Activated CD4-positive, CD25-positive, alpha-beta regulatory T cell treated with anti-CD3 and anti-CD28 coated beads, Interleukin-2, amount 50 U/mL, for 72 hours (primary cell): Measurements from ENCODE around the gene HEG1.

Experiments
- DNase-seq: peaks from one replicate; pipeline ENCODE4 v3.0.0; 2021

The HEG1 gene

GRCh38 chr3:124939661-124940060, 116.1 kb downstream of the HEG1 start:
- no peak for DNase-seq

GRCh38 chr3:124938896-124939295, 116.9 kb downstream of the HEG1 start:
- no peak for DNase-seq

GRCh38 chr3:124937049-124937448, 118.7 kb downstream of the HEG1 start:
- DNase-seq = no peak

- DNase-seq = no peak
These were observed 119.8 kb downstream of the HEG1 start for GRCh38 chr3:124935794-124936542.

GRCh38 chr3:124935264-124935663, 120.5 kb downstream of the HEG1 start:
- DNase-seq = no peak

- no peak for DNase-seq
These were observed 121.2 kb downstream of the HEG1 start, which contains the start of gene MUC13 for GRCh38 chr3:124934577-124934976. Gene MUC13, minus strand, starts transcription at chr3:124934751. Its CDS starts 39 bp downstream, at chr3:124934712.

- peak; percentile 59 for DNase-seq
These were observed 127.2 kb downstream of the HEG1 start for GRCh38 chr3:124928333-124929202.

GRCh38 chr3:124927574-124928045, 128.2 kb downstream of the HEG1 start:
- DNase-seq = no peak

- no peak for DNase-seq
These were observed 129.2 kb downstream of the HEG1 start for GRCh38 chr3:124926426-124927101.

GRCh38 chr3:124924741-124925140, 131.1 kb downstream of the HEG1 start:
- DNase-seq = no peak

GRCh38 chr3:124923833-124924232, 132.0 kb downstream of the HEG1 start:
- DNase-seq = no peak

- no peak for DNase-seq
These were observed 135.1 kb downstream of the HEG1 start for GRCh38 chr3:124920718-124921117.

- no peak for DNase-seq
These were observed 136.0 kb downstream of the HEG1 start for GRCh38 chr3:124919756-124920155.

GRCh38 chr3:124918524-124918923, 137.3 kb downstream of the HEG1 start:
- DNase-seq = no peak

GRCh38 chr3:124916837-124917409, 138.9 kb downstream of the HEG1 start:
- DNase-seq = no peak
